A549 treated with ZK216348 at 1 μM for 4 hours (cell line): Measurements from ENCODE around the gene PPME1. TPM values are rescaled to one million over a fixed set of nuclear protein-coding genes. Genes with fewer than 3 reads are reported as not detected.

ENCODE experiments used
- total RNA-seq: library from RNA; stranded (reverse); fragments of 200-300 nt; extraction: Qiagen RNA extraction; gene quantifications from 5 replicates; pipeline ENCODE4 v1.2.3, GENCODE V29; 2022; ENCODE audit warnings: low read depth

Gene PPME1
- total RNA-seq: 48.8 to 58.4 TPM (median 56.7 TPM) in 5 replicates

GRCh38 chr11:74170694-74171629 is at the start of gene PPME1, which contains the start of gene C2CD3:
TSS of gene PPME1 (plus strand) at chr11:74171289. CDS start at chr11:74171422, 133 bp downstream.
TSS of gene C2CD3 (minus strand) at chr11:74171002. CDS start at chr11:74170792, 210 bp downstream.

Other genes with a start within 250 kb of the PPME1 start
- 0.22 to 1.4 TPM (median 0.53 TPM) in 5 replicates for gene DNAJB13, start 220.3 kb upstream of the PPME1 start, total RNA-seq
- gene UCP2, start 188.4 kb upstream of the PPME1 start, total RNA-seq: 69.4 to 85.8 TPM (median 75.8 TPM) in 5 replicates
- gene UCP3, start 162.2 kb upstream of the PPME1 start, total RNA-seq: 0.97 to 2.8 TPM (median 1.3 TPM) in 5 replicates
- gene C2CD3, start 287 bp upstream of the PPME1 start, total RNA-seq: 14.1 to 20.4 TPM (median 19.7 TPM) in 5 replicates
- 37.2 to 64.7 TPM (median 49.8 TPM) in 5 replicates for gene P4HA3, start 140.4 kb downstream of the PPME1 start, total RNA-seq
- 6.7 to 20.1 TPM (median 15.4 TPM) in 5 replicates for gene PGM2L1, start 227.1 kb downstream of the PPME1 start, total RNA-seq